CD4-positive, alpha-beta T cell treated with Interleukin-12 subunit alpha and Interleukin-12 subunit beta, for 1 hour (primary cell): ENCODE measurements around the gene CNOT8.
"Not testable (repeated sequence)": the region's sequence is repeated elsewhere in the genome, so short reads cannot be mapped to it uniquely, and the experiment has no call there.

Experiments
- DNase-seq: peaks from one replicate; pipeline ENCODE4 v3.0.0-alpha.2; 2020

Gene CNOT8

GRCh38 chr5:154866841-154867240 is 8.4 kb downstream of the CNOT8 start:
- DNase-seq, result no peak

- DNase-seq, result no peak
These were observed 10.3 kb downstream of the CNOT8 start for GRCh38 chr5:154868702-154869101.

DNA sequence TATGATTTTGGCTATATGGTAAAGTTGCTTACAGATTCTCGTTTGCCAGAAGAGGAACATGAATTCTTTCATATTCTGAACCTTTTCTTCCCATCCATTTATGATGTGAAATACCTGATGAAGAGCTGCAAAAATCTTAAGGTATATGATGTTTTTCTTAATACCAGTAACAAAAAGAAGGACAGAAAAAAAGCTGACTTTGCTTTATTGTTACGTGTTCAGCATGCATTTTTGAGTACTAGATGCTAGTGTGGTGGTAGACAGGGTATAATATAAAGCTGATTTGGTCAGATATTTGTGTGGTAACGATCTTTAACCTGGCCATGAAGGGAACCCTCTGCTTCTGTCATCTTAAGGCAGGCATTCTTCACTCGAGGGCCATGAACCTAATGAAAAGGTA is 13.3 kb downstream of the CNOT8 start:
- no peak for DNase-seq

DNA sequence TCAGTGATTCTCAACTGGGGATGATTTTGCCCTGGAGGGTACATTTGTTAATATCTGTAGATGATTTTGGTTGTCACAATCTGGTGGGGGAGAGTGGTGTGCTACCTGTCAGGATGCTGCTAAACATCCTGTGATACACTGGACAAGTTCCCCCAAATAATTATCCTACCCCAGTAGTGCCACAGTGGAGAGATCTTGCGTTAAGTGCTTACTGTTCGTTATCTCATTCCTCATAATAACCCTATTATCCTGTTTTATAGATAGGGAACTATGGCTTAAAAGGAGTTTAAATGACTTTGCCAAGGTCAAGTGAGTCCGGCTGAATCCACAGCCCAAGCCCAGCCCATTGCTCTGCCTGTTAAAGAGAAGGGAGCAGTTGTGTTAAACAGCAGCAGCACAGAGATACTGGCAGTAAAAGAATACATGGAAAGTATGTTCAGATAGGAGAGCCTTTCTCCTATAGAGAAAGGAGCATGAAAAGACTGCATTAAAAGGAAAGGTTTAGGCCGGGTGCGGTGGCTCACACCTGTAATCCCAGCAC is 15.4 kb downstream of the CNOT8 start:
- no peak for DNase-seq

GRCh38 chr5:154878642-154879335 is 20.4 kb downstream of the CNOT8 start:
- no peak for DNase-seq

DNA sequence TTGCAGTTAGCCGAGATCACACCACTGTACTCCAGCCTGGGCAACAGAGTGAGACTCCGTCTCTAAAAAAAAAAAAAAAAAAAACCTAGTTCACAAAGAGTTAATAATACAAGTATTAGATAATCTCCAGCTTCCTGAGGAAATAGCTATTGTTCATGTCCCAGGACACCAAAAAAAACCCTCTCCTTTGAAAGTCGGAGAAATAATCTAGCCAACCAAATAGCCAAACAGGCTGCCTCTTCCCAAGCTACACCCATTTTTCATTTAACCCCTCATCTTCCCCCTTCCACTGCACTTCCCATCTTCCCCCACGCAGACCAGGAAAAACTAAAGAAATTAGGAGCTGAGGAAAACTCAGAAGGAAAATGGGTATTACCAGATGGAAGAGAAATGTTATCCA is 23.6 kb downstream of the CNOT8 start:
- no peak for DNase-seq

DNA sequence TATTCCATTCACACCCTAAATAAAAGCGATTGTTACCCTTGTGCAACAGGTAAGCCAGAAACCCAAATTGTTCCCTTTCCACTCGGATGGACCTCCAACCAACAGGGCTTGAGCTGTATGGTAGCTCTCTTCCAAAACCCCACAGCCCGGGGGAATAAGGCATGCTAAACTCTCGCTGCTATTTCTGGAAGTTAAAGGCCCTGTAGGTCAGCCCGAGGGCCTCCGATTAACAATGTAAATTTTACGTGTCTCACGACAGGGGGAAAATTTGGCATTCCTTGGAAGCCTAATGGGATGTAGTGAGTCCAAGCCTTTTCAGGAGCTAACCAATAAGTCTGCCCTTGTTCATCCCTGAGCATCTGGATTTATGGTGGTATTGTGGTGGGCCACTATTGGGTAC is 26.0 kb downstream of the CNOT8 start:
- DNase-seq, result no peak

GRCh38 chr5:154885439-154885838 is 27.0 kb downstream of the CNOT8 start:
- no peak for DNase-seq

DNA sequence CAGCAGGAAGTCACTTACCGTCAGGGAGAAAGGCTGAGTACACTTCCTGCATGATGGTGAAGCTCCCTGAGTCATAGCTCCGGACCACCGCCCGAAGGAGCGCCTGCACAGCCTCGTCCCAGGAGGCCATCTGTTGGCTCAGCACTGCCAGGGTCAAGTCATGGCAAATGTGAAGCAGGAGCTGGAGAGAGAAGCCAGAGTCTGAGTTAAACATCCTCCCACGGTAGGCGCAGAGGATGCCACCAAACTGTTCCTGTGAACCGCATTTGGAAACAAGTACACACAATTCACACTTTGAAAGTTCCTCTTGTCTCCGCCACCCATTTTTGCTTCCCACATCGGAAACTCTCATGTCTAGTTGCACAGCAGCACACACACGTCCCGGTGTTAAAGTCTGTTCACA is 33.9 kb downstream of the CNOT8 start:
- DNase-seq, result no peak

DNA sequence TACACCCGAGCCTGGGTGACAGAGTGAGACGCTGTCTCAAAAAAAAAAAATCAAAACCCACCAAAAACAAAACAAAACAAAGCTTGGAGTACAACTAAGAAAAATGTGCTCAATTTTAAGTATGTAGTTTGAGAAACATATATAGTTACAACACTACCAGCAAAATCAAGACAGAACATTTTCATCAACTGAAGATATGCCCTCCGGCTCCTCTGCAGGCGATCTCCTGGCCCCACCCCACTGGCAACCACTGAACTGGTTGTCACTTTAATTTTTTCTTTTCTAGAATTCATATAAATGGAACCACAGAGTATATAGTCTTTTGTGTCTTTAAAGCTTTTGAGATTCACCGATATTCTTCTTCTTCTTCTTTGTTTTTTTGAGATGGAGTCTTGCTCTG is 35.0 kb downstream of the CNOT8 start:
- no peak for DNase-seq

DNA sequence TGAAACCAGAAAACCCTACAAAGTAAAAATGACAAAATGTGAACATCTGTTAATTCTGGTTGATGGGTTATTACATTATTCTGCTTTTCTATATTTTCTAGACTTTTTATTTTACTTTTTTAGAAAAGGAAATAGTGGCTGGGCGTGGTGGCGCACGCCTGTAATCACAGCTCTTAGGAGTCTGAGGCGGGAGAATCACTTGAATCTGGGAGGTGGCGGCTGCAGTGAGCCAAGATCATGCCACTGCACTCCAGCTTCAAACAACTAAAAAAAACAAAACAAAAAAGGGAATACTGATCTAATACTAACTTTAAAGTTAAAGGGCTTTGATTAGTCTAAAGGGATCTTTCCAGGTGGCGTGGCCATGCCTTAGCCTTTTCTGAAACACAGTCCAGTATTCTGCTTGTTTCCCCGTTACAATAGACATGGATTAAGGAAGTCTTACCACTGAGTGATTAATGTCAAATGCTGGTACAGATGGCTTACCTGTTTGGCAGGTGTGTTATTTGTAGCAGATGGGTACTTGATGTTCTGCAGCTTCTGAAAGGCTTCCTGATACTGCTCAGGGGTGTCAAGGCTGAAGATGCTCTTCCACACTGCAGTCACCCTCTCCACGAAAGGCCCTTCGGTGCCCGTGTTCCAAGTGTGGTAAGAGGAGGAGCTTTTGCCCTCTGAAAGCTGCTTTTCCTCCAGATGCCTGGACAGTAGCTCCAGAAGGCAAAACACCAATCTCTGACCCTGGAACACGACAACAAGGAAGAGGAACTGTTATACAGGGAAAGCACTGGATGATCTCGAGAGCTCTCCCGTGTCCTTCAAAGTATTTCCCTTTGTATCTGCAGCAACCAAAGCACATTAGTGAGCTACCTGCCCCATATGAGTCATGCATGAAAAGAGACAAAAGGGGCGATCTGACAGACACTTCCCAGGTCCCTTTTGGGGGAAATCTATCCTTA is 37.5 kb downstream of the CNOT8 start:
- DNase-seq, result no peak

DNA sequence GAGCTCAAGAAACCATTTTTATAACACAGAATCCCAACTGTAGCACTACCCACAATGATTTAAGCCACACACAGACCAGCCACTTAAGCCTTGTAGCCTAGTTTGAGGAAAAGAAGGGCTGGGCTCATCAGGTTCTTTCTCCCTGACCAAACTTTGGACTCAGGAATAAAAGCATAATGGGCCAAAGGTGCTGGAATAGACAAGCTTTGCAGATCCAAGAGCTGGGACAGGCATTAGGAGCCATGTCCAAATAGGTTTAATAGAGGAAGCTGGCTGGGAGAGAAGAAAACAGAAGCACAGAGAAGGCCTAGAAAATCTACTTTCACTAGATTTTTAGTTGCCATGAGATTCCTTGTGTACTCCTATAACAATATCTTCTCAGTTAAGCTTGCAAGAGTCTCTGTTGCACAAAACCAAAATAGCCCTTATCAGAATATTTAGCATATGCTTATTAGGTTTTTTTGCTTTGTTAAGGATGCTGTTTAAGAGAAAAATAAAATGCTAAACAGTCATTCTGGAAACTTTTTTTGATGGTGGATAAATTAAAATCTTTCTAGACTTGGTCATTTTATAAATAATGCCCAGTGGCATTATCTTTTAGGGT is 38.2 kb downstream of the CNOT8 start:
- no peak for DNase-seq

GRCh38 chr5:154898210-154898609 is 39.8 kb downstream of the CNOT8 start:
- no peak for DNase-seq

DNA sequence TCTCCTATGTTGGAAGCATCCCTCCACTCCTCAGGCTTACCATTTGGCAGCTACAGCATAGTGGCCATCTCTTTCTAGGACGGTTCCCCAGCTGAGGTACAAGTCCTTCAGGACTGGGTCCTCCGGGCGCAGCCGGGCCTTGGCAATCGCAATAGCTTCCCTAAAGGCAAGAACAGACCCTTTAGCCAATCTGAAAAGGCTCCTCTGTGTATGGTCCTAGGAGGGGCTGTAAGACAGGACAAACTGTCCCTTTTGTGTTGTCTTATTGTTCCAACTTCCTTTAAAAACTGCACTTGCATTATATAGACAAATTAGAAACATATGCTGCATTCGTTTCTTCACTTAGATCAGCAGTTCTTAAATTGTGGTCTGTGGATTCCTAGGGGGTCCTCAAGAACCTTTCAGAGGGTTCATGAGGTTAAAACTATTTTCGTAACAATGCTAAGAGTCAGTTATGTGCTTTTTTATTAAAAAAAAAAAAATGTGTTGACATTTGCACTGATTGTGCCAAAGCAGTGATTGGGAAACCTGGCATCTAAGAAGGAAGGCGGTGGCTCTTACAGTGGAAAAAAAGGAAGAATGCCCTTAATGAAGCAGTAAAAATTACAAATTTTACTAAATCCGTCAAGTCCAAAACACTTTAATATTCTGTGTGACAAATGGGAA is 40.9 kb downstream of the CNOT8 start:
- DNase-seq, result no peak

DNA sequence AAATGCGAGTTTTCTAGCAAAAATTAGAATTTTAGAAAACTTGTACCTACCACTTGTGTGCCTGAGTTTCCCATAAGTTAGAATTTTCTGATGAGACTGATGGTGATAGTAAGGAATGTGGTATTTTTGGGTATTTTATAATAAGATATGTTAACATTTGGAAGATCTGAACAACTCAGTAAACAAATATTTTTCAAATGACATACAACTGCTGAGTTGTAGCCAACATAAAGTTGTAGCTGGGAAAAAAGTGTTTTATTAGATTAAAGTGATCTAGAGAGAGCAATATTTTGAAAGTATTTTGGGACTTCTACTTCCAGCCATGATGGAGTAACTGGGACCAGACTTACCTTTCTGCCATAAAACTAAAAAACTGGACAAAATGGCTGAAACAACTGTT is 41.6 kb downstream of the CNOT8 start:
- DNase-seq, result no peak

- no peak for DNase-seq
These were observed 42.8 kb downstream of the CNOT8 start for GRCh38 chr5:154901276-154901675.

- DNase-seq, result no peak
These were observed 43.5 kb downstream of the CNOT8 start for GRCh38 chr5:154901913-154902312.

DNA sequence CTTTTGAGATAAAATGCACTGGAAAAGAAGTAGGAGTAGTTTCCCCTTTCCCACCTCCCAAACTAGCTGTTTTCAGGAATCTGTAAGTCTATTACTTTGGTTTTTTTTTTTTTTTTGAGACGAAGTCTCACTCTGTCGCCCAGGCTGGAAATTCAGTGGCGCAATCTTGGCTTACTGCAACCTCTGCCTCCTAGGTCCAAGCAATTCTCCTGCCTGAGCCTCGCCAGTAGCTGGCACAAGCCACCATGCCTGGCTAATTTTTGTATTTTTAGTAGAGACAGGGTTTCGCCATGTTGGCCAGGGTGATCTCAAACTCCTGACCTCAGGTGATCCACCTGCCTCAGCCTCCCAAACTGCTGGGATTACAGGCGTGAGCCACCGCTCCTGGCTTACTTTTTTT is 47.2 kb downstream of the CNOT8 start:
- not testable (repeated sequence) for DNase-seq

- no peak for DNase-seq
These were observed 58.4 kb downstream of the CNOT8 start for GRCh38 chr5:154916874-154917273.

DNA sequence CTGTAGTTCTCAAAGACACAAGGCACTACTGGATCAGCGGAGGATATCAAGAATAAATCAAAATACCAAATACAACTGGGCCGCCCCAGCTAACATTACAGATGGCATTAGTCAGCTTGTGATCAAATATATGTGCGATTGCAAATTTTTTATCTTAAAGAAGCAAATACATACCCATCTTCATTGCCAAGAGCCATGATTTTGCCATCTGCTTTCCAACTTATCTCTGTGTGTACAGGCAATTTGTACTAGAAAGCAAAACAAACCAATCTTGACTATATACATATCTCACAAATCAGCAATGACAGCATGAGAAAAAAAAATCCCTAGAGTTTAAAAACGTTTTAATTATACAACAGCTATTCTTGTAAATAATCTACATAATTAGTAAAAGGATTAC is 59.3 kb downstream of the CNOT8 start:
- no peak for DNase-seq

- no peak for DNase-seq
These were observed 65.3 kb downstream of the CNOT8 start for GRCh38 chr5:154923441-154924430.
